ENCODE measurements around the gene LRRC32.

The LRRC32 gene

DNA sequence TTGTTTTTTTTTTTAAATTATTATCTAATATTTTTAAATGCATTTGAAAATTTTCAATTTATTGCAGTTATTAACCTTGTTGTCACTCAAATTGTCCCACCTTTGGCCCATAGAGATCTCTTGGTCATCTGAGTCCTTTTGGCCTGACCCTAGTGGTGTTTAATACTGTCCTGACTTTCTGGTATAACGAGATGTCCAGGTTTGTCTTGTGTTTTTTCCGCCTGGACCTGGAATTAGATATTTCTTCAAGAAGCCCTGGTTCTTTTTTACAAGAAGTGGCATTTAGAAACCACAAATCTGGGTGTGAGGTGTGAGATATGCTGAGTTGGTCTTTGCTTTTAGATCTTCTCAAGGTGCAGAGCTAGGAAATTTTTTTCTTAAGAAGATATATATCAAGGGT lies 38.1 kb downstream of the LRRC32 start:
- no peaks in the 10 kb centered on the region for H3K27me3 ChIP-seq (ENCODE audit: insufficient read depth, low read length, poor library complexity, severe bottlenecking)
- no peaks in the 10 kb centered on the region for H3K9me3 ChIP-seq (ENCODE audit: insufficient read depth, low read depth, low read length)
- H3K9me2 ChIP-seq (replicated peaks; ENCODE audit: low read depth, low read length): no peaks in the 10 kb centered on the region
- H3K4me1 ChIP-seq (ENCODE audit: insufficient read depth, low read length, poor library complexity, severe bottlenecking): peaks cover 10% of the 10 kb centered on the region
- H4K20me1 ChIP-seq (ENCODE audit: insufficient read depth, low read length, poor library complexity, severe bottlenecking): no peaks in the 10 kb centered on the region
- H3F3A ChIP-seq (ENCODE audit: low read depth): no peaks in the 10 kb centered on the region
- no peak overlapping the region for H3K9ac ChIP-seq (ENCODE audit: low read depth, low read length, poor library complexity, severe bottlenecking)
- no peaks in the 10 kb centered on the region for H3K36me3 ChIP-seq (ENCODE audit: insufficient read depth, low read length)
- H2AFZ ChIP-seq (ENCODE audit: low read length): no peak overlapping the region
- H3K79me2 ChIP-seq (ENCODE audit: insufficient read depth, low read length): no peaks in the 10 kb centered on the region
- TF ChIP-seq, protein P1, sequence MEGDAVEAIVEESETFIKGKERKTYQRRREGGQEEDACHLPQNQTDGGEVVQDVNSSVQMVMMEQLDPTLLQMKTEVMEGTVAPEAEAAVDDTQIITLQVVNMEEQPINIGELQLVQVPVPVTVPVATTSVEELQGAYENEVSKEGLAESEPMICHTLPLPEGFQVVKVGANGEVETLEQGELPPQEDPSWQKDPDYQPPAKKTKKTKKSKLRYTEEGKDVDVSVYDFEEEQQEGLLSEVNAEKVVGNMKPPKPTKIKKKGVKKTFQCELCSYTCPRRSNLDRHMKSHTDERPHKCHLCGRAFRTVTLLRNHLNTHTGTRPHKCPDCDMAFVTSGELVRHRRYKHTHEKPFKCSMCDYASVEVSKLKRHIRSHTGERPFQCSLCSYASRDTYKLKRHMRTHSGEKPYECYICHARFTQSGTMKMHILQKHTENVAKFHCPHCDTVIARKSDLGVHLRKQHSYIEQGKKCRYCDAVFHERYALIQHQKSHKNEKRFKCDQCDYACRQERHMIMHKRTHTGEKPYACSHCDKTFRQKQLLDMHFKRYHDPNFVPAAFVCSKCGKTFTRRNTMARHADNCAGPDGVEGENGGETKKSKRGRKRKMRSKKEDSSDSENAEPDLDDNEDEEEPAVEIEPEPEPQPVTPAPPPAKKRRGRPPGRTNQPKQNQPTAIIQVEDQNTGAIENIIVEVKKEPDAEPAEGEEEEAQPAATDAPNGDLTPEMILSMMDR (conservative IDR thresholded peaks at IDR 0.05; ENCODE audit: low read length): no peak
- no peak for TF ChIP-seq EZH2phosphoT487 (IDR thresholded peaks at IDR 0.05; ENCODE audit: borderline replicate concordance)
- H3K4me3 ChIP-seq (ENCODE audit: low read length, poor library complexity, severe bottlenecking): no peak overlapping the region
- H3K4me2 ChIP-seq (ENCODE audit: low read depth, low read length, poor library complexity, severe bottlenecking): no peak overlapping the region

DNA sequence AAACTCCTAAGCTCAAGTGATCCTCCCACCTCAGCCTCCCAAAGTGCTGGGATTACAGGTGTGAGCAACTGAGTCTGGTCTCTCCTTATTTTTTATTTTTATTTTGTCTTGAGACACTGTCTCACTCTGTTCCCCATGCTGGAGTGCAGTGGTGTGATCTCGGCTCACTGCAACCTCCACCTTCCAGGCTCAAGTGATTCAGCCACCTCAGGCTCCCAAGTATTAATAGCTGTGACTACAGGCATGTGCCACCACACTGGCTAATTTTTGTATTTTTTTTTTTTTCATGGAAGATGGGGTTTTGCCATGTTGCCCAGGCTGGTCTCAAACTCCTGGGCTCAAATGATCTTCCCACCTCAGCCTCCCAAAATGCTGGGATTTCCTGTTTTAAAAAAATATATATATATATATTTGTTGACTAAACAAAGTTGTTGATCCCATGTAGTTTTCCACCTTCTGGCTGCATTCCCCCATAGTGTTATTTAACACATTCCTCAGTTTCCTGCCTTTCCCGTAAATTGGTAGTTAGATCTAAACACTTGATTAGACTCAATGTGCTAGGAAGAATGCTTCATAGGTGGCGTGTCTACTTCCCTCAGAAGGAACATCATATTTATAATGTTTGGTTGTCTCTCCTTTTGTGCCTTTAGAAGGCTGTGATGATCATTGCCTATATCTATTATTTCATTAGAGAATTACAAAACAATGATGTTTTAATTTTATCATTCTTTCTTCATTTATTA lies 38.8 kb downstream of the LRRC32 start:
- Histone ChIP-seq H3K4me2 (ENCODE audit: low read depth, low read length, poor library complexity, severe bottlenecking) (no peak overlapping the region), H3K79me2 (ENCODE audit: insufficient read depth, low read length) (no peaks in the 10 kb centered on the region), H3K9me3 (ENCODE audit: insufficient read depth, low read depth, low read length) (no peaks in the 10 kb centered on the region), H3K9me2 (replicated peaks; ENCODE audit: low read depth, low read length) (no peaks in the 10 kb centered on the region), H3K4me1 (ENCODE audit: insufficient read depth, low read length, poor library complexity, severe bottlenecking) (peaks cover 17% of the 10 kb centered on the region), H4K20me1 (ENCODE audit: insufficient read depth, low read length, poor library complexity, severe bottlenecking) (no peaks in the 10 kb centered on the region), H3K9ac (ENCODE audit: low read depth, low read length, poor library complexity, severe bottlenecking) (no peak overlapping the region), H3K4me3 (ENCODE audit: low read length, poor library complexity, severe bottlenecking) (no peak overlapping the region), H3K36me3 (ENCODE audit: insufficient read depth, low read length) (no peaks in the 10 kb centered on the region), H2AFZ (ENCODE audit: low read length) (no peak overlapping the region), H3F3A (ENCODE audit: low read depth) (no peaks in the 10 kb centered on the region), H3K27me3 (ENCODE audit: insufficient read depth, low read length, poor library complexity, severe bottlenecking) (no peaks in the 10 kb centered on the region)
- no peak for TF ChIP-seq EZH2phosphoT487 (IDR thresholded peaks at IDR 0.05; ENCODE audit: borderline replicate concordance)
- TF ChIP-seq, protein P1 (conservative IDR thresholded peaks at IDR 0.05; ENCODE audit: low read length): no peak

DNA sequence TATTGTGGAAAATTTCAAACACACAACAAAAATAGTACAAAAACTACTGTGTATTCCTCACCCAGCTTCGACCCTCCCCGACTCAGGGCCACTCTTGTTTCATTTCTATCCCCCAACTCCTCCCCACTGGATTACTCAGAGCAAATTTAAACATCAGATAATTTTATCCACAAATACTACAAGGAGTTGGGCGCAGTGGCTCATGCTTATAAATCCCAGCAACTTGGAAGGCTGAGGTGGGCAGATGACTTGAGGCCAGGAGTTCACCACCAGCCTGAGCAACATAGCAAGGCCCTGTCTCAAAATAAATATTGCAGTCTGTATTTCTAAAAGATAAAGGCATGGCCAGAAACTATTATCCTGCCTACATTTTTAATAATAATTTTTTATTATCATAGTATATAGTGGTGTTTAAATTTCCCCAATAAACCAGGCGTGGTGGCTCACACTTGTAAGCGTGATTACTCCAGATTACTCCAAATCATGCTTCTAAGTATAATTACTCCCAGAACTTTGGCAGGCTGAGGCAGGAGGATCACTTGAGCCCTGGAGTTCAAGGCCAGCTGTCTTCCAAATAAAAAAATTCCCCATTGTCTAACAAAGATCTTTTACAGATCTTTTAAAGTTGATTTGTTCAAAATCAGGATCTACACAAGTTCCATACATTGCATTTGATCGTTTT lies 39.8 kb downstream of the LRRC32 start:
- Histone ChIP-seq H3K4me3 (ENCODE audit: low read length, poor library complexity, severe bottlenecking) (no peak overlapping the region), H3K9ac (ENCODE audit: low read depth, low read length, poor library complexity, severe bottlenecking) (no peak overlapping the region), H3K4me1 (ENCODE audit: insufficient read depth, low read length, poor library complexity, severe bottlenecking) (peaks cover 26% of the 10 kb centered on the region), H2AFZ (ENCODE audit: low read length) (no peak overlapping the region), H3K4me2 (ENCODE audit: low read depth, low read length, poor library complexity, severe bottlenecking) (no peak overlapping the region), H3K9me3 (ENCODE audit: insufficient read depth, low read depth, low read length) (no peaks in the 10 kb centered on the region), H3F3A (ENCODE audit: low read depth) (no peaks in the 10 kb centered on the region), H3K79me2 (ENCODE audit: insufficient read depth, low read length) (no peaks in the 10 kb centered on the region), H3K9me2 (replicated peaks; ENCODE audit: low read depth, low read length) (no peaks in the 10 kb centered on the region), H4K20me1 (ENCODE audit: insufficient read depth, low read length, poor library complexity, severe bottlenecking) (no peaks in the 10 kb centered on the region), H3K36me3 (ENCODE audit: insufficient read depth, low read length) (no peaks in the 10 kb centered on the region), H3K27me3 (ENCODE audit: insufficient read depth, low read length, poor library complexity, severe bottlenecking) (no peaks in the 10 kb centered on the region)
- TF ChIP-seq, protein P1 (conservative IDR thresholded peaks at IDR 0.05; ENCODE audit: low read length): no peak
- no peak for TF ChIP-seq EZH2phosphoT487 (IDR thresholded peaks at IDR 0.05; ENCODE audit: borderline replicate concordance)
